ENCODE results near the gene SCGN.

GRCh38 chr6:25670793-25671513 is 18.9 kb downstream of the SCGN start:
- TF ChIP-seq POLR2A (IDR thresholded peaks at IDR 0.05; ENCODE audit: low read length) (no peak), GATA1 (IDR thresholded peaks at IDR 0.05; ENCODE audit: low read depth, low read length) (no peak)
